Natural killer cell treated with Interleukin-12 subunit alpha and Interleukin-12 subunit beta and Interleukin-15 and Interleukin-18, amount 100 ng/mL, for 72 hours (primary cell): ENCODE results near the gene P4HA3. TPM values are rescaled to one million over a fixed set of nuclear protein-coding genes. Genes with fewer than 3 reads are reported as not detected.
A peak's percentile ranks its signal among the peaks of the same experiment; 100 is the strongest.
"Not testable (repeated sequence)": the region's sequence is repeated elsewhere in the genome, so short reads cannot be mapped to it uniquely, and the experiment has no call there.

ENCODE experiments used
- ATAC-seq, 2 donors: fragments of 150-1000 bp; cut with Tn5 transposase in 1 of 2; sonication (Bioruptor Pico), chemical (Tn5 transposase) in 1 of 2; 2 replicates each; pipeline ENCODE4 v1.10.0; 2021
- DNase-seq: peaks from one replicate; pipeline ENCODE4 v3.0.0; 2022; ENCODE audit warnings: low spot score
- H3K27ac Mint-ChIP-seq, 2 donors: 1 replicate in 1 of 2; 2 replicates in 1 of 2; pipeline ENCODE4 v1.8.0; 2022; ENCODE audit warnings: mixed read lengths in 2 of 2, mild to moderate bottlenecking in 1 of 2, moderate library complexity in 1 of 2
- H3K27me3 Mint-ChIP-seq, 2 donors: 1 replicate in 1 of 2; 2 replicates in 1 of 2; pipeline ENCODE4 v1.8.0; 2022; ENCODE audit warnings: mixed read lengths in 2 of 2
- H3K36me3 Mint-ChIP-seq: one replicate; pipeline ENCODE4 v1.8.0; 2022; ENCODE audit warnings: mixed read lengths
- H3K4me1 Mint-ChIP-seq, 2 donors: 1 replicate in 1 of 2; 2 replicates in 1 of 2; pipeline ENCODE4 v1.8.0; 2022; ENCODE audit warnings: low read depth in 2 of 2, mixed read lengths in 2 of 2, mild to moderate bottlenecking in 1 of 2
- H3K4me3 Mint-ChIP-seq: one replicate; pipeline ENCODE4 v1.8.0; 2022; ENCODE audit warnings: mixed read lengths
- H3K9me3 Mint-ChIP-seq: 2 replicates; pipeline ENCODE4 v1.8.0; 2022; ENCODE audit warnings: mixed read lengths
- total RNA-seq, 2 donors: library from RNA; stranded (reverse); gene quantifications; one replicate each; pipeline ENCODE4 v1.2.3, GENCODE V29; 2022

The P4HA3 gene
- total RNA-seq, result not detected

DNA sequence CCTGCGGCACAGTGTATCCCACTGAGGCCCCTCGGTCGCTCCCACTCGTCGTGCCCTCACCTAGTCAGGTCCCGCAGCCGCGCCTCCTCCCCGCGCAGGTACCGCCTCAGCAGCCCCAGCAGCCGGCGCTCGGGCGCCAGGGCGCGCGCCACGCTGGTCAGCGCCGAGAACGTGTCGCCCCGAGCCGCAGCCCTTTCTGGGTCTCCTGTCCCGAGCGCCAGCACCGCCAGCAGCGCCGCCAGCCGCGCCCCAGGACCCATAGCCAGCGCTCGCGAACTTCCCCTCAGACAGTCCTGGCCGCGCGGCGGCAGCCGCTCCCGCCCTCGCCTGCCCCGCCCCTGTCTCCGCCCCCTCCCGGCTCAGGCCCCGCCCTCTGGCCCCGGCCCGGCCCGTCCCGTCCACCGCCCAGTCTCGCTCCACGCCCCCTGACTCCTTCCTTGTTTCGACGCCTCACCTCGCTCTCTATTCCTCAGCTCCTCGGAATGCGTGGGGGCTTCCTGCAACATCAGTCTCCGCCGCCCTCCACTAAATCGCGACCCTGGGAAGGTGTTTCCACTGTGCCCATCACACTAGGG lies at the start of gene P4HA3:
TSS of gene P4HA3 (minus strand) at position 289 of the 575 bp plus-strand sequence. CDS start at position 260, 29 bp downstream.
- peak; percentile 62 for DNase-seq
- H3K4me1 Mint-ChIP-seq, result peaks cover 9 to 16% of the 10 kb centered on the region in 2 donors
- H3K9me3 Mint-ChIP-seq, result no peaks in the 10 kb centered on the region
- H3K27me3 Mint-ChIP-seq, result peaks cover 34 to 57% of the 10 kb centered on the region in 2 donors
- peak within 1 kb of the TSS; percentile 51 for H3K4me3 Mint-ChIP-seq
- H3K27ac Mint-ChIP-seq, result no peak within 1 kb of the TSS
- peaks cover 2% of the 10 kb centered on the region for H3K36me3 Mint-ChIP-seq
- peak; percentile 91 to 94 for ATAC-seq

DNA sequence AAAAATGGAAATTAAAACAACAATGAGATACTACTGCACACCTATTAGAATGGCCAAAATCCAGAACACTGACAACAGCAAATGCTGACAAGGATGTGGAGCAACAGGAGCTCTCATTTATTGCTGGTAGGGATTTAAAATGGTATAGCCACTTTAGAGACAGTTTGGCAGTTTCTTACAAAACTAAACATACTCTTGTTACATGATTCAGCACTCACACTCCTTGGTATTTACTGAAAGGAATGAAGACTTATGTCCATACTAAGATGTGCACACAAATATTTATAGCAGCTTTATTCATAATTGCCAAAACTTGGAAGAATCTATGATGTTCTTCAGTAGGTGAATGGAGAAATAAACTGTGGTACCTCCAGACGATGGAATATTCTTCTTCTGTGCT lies 46.0 kb upstream of the P4HA3 start:
- Mint-ChIP-seq H3K27ac (no peak overlapping the region), H3K9me3 (no peaks in the 10 kb centered on the region), H3K36me3 (peaks cover 12% of the 10 kb centered on the region), H3K4me1 (peaks cover 6% of the 10 kb centered on the region in 2 donors), H3K27me3 (no peaks in the 10 kb centered on the region), H3K4me3 (no peak overlapping the region)
- DNase-seq, result no peak
- ATAC-seq, result no peak

DNA sequence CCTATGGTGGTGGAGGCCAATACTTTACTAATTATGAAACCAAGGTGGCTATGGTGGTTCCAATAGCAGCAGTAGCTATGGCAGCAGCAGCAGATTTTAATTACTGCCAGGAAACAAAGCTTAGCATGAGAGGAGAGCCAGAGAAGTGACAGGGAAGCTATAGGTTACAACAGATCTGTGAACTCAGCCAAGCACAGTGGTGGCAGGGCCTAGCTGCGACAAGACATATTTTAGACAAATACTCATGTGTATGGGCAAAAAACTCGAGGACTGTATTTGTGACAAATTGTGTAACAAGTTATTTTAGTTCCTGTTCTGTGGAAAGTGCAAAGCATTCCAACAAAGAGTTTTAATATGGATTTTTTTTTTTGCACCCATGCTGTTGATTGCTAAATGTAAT lies 44.2 kb upstream of the P4HA3 start:
- H3K27me3 Mint-ChIP-seq, result no peaks in the 10 kb centered on the region
- peaks cover 6% of the 10 kb centered on the region in 2 donors for H3K4me1 Mint-ChIP-seq
- no peak overlapping the region for H3K27ac Mint-ChIP-seq
- H3K4me3 Mint-ChIP-seq, result no peak overlapping the region
- DNase-seq (no peak), ATAC-seq (no peak)
- H3K9me3 Mint-ChIP-seq, result no peaks in the 10 kb centered on the region
- H3K36me3 Mint-ChIP-seq, result peaks cover 7% of the 10 kb centered on the region

DNA sequence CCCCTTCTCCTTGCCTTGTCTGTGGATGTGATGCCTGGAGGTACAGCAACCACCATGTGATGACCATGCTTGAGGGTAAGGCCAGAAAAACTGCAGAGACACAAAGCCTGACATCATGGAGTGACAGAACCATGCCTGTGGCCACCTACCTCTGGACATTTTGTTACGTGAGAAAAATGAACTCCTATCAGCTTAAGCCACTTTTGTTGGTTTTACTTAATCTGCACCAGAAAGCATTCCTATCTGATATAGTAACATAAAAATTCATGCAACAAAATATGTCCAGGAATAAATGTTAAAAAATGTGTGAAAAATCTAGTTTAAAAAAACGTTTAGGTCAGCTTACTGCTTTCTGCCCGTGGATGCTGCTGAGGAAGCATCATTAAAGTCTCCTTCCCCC lies 42.6 kb upstream of the P4HA3 start:
- no peaks in the 10 kb centered on the region for H3K9me3 Mint-ChIP-seq
- ATAC-seq (no peak), DNase-seq (no peak)
- peaks cover 7% of the 10 kb centered on the region for H3K36me3 Mint-ChIP-seq
- H3K4me1 Mint-ChIP-seq, result peaks cover 6% of the 10 kb centered on the region in 2 donors
- H3K4me3 Mint-ChIP-seq, result no peak overlapping the region
- no peak overlapping the region for H3K27ac Mint-ChIP-seq
- H3K27me3 Mint-ChIP-seq, result no peaks in the 10 kb centered on the region

DNA sequence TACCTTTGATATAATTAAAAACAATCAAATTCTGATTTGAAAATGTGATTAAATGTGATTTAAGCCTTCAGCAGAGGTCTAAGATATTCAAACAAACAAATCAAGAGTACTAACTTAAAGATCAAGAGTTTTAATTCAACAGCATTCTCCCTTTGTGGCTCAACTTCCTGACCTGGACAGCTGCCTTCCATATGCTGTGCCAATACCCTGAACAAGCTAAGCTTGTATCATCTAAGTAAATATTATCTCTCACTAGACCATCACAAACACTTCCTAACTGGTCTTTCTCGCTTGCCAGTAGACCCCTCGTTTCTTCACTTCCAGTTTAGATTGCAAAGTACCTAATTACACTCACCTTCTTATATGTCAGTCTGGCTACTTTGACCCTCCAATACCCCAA lies 35.9 kb upstream of the P4HA3 start:
- Mint-ChIP-seq H3K4me1 (no peaks in the 10 kb centered on the region), H3K27ac (no peak overlapping the region), H3K36me3 (no peaks in the 10 kb centered on the region), H3K4me3 (no peak overlapping the region), H3K27me3 (no peaks in the 10 kb centered on the region), H3K9me3 (no peaks in the 10 kb centered on the region)
- ATAC-seq (no peak), DNase-seq (no peak)

DNA sequence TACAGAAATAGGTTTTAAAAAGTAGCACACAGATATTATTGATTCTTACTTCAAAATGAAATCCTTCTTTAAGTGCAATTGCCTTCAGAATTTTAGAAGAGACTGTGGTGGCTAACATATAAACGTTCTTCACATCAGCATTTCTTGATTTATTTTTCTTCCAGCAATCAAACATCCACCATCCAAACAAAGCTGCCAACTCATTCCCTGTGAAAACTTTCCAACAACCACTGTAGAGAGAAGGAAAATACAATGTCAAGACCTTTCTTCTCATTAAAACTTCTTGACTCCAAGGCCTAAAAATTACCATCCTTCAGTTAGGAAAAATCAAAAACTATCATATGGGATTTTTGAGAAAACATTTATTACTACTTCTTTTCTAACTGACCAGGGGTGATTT lies 34.0 kb upstream of the P4HA3 start:
- DNase-seq, result no peak
- no peaks in the 10 kb centered on the region for H3K36me3 Mint-ChIP-seq
- no peak overlapping the region for H3K27ac Mint-ChIP-seq
- no peaks in the 10 kb centered on the region for H3K4me1 Mint-ChIP-seq
- H3K4me3 Mint-ChIP-seq, result no peak overlapping the region
- H3K9me3 Mint-ChIP-seq, result no peaks in the 10 kb centered on the region
- H3K27me3 Mint-ChIP-seq, result no peaks in the 10 kb centered on the region
- ATAC-seq, result no peak

DNA sequence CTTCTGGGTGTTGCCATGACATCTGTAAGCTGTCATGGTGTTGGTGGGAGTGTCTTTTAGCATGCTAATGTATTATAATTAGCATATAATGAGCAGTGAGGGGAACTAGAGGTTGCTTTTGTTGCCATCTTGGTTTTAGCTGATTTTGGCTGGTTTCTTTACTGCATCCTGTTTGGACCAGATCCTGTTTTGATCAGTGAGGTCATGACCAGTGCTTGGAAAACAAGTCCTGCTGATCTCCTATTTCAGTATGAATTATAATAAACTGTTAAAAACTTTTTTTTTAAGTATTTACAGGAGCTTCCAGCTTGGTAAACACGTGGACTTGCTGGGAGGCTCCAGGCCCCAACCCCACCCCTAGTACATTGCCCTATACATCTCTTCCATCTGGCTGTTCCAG lies 30.5 kb upstream of the P4HA3 start:
- Mint-ChIP-seq H3K4me1 (no peaks in the 10 kb centered on the region), H3K27ac (no peak overlapping the region), H3K27me3 (no peaks in the 10 kb centered on the region), H3K36me3 (no peaks in the 10 kb centered on the region), H3K9me3 (no peaks in the 10 kb centered on the region), H3K4me3 (no peak overlapping the region)
- ATAC-seq, result no peak
- no peak for DNase-seq

DNA sequence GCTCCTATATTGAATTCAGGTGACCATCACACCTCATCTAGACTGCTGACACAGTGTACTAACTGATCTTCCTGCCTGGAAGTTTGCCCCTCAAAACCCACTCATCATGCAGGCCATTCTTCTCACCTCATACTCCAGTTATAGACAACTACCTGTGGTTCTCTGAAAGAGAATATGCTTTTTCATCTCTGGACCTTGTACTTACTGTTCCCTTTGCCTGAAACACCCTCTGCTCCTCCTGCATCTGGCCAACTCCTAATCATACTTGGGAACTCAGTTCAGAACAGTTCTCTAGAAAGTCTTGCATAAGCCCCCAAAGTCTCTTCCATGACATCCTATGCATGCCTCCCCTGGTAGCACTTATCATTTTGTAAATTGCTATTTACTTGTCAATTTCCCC lies 28.2 kb upstream of the P4HA3 start:
- H3K36me3 Mint-ChIP-seq, result no peaks in the 10 kb centered on the region
- no peak overlapping the region for H3K4me3 Mint-ChIP-seq
- no peak for DNase-seq
- H3K27ac Mint-ChIP-seq, result no peak overlapping the region
- no peak for ATAC-seq
- H3K4me1 Mint-ChIP-seq, result no peaks in the 10 kb centered on the region
- no peaks in the 10 kb centered on the region for H3K27me3 Mint-ChIP-seq
- no peaks in the 10 kb centered on the region for H3K9me3 Mint-ChIP-seq

DNA sequence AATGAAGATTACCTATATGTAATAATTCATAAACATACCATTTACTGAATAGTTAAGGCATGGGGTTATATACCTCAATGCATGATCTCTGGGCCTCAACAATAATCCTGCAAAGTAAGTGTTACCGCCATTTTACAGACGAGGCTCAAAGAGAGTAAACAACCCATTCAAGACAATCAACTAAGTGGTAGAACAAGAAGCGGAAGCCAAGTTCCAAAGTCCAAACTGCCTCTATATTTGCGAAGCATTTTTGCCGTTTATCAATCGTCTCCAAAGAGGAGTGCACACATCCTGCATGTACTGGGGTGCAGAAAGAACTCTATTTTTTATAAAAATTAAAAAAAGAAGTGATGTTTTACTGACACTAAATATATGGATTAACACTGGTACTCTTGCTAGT lies 27.5 kb upstream of the P4HA3 start:
- H3K4me3 Mint-ChIP-seq, result no peak overlapping the region
- DNase-seq, result no peak
- no peaks in the 10 kb centered on the region for H3K4me1 Mint-ChIP-seq
- no peak for ATAC-seq
- no peaks in the 10 kb centered on the region for H3K36me3 Mint-ChIP-seq
- H3K27me3 Mint-ChIP-seq, result no peaks in the 10 kb centered on the region
- no peak overlapping the region for H3K27ac Mint-ChIP-seq
- H3K9me3 Mint-ChIP-seq, result no peaks in the 10 kb centered on the region

DNA sequence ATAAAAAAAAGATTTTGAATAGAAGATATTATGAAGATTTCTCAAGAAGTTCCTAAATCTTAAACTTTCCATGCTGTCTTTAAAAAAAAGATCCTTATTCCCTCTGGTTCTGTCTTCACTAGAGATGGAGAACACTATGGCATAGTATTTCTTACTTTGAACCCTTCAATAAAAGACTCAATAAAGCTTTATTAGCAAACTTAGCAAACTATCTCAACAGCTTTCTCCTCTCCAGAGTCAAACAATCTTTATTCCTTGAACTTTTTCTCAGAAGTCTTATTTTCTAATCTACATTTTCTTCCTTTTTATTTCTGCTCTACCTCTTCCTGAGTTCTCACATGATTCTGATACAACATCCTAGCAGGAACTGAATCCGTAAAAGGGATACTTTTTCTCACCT lies 21.8 kb upstream of the P4HA3 start:
- no peak for DNase-seq
- H3K9me3 Mint-ChIP-seq, result no peaks in the 10 kb centered on the region
- no peak for ATAC-seq
- H3K36me3 Mint-ChIP-seq, result no peaks in the 10 kb centered on the region
- H3K27me3 Mint-ChIP-seq, result no peaks in the 10 kb centered on the region
- H3K4me3 Mint-ChIP-seq, result no peak overlapping the region
- H3K27ac Mint-ChIP-seq, result no peak overlapping the region
- no peaks in the 10 kb centered on the region for H3K4me1 Mint-ChIP-seq

DNA sequence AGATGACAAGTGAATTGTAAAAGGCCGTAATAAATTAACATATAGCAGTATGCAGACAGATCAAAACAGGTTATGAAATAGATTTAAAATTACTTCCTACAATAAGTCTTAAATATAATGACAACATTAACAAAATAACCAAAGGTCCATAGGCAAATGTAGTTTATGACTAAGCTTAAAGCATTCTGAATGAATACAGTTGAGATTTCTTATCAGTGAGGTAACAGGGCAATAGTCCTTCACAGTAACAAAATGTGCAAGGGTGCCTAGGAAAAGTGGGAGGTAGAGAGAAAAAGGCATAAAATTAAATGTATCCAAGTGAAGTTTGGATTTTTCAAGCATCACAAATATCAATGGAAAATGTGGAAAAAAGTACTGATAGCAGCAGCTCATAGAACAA lies 20.9 kb upstream of the P4HA3 start:
- Mint-ChIP-seq H3K27me3 (no peaks in the 10 kb centered on the region), H3K27ac (no peak overlapping the region), H3K9me3 (no peaks in the 10 kb centered on the region), H3K4me1 (no peaks in the 10 kb centered on the region), H3K4me3 (no peak overlapping the region), H3K36me3 (no peaks in the 10 kb centered on the region)
- DNase-seq (no peak), ATAC-seq (no peak)

DNA sequence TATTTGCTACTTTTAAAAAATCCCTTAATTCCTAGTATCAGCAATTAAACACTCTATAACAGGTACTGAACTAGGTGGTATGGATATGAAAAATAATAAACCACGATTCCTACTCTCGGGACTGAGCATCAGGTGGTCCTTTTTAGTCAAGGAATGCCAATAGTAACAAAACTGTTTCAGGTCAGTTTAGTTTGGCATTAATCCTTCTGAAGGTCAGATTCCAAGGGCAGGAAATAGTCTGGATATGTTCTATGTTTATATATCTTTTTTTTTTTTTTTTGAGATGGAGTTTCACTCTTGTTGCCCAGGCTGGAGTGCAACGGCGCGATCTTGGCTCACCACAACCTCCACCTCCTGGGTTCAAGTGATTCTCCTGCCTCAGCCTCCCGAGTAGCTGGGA lies 19.6 kb upstream of the P4HA3 start:
- H3K36me3 Mint-ChIP-seq, H3K27me3 Mint-ChIP-seq, ATAC-seq, H3K9me3 Mint-ChIP-seq, H3K27ac Mint-ChIP-seq, DNase-seq, H3K4me3 Mint-ChIP-seq, H3K4me1 Mint-ChIP-seq: not testable (repeated sequence)

DNA sequence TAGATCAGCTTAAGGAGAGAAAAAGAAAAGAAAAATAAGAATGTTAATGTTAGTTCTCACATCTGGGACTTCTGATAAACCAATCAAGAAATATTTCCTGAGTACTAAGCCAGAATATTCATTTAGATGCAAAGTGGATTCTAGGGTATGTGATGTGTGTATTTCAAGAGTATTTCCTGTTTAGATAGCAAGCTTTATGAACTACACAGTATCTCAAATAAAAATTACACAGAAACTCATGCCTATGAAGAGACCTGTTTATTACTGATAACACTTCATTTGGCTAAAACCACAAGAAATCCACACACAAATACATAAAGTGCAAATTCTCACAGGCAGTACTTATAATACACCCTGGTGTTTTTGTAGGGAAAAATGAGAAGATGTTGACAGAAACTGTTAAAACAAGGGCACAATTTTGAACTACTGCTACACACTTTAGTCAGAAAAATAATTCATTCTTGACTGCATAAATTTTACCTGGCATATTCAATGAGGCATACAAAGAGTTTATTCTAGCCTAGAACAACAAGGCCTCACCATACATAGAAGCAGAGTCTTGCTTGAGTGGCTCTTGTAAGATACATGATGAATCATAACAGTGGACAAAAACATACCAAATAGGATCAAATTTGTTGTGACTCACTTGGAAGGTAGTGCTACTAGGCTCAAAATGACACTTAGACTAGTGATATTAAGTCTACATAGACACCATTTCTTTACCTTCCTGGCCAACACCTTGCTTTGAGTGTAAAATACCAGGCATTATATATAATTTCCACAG lies 18.8 kb upstream of the P4HA3 start:
- Mint-ChIP-seq H3K27me3 (peaks cover 0 to 3% of the 10 kb centered on the region in 2 donors), H3K9me3 (no peaks in the 10 kb centered on the region), H3K36me3 (no peaks in the 10 kb centered on the region), H3K4me3 (no peak overlapping the region), H3K4me1 (no peaks in the 10 kb centered on the region), H3K27ac (no peak overlapping the region)
- DNase-seq (no peak), ATAC-seq (no peak)

DNA sequence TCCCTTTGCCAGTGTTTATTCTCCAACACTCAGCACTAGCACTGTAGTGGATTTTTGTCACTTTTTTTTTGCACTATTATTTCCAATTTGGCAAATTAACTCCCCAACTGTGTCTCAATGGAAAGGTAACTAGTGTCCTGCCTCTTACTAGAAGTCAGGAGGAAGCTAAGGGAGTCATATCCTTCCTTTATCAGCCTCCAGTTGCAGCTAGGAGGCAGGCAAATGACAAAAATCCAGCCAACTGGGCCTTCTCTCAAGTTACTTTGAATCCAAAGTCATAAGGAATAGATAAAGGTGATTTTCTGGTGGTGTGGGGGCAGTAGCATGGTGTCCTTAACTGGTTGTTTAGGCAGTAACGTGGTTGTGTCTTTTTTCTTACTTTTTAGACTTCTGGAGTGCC lies 15.6 kb upstream of the P4HA3 start:
- H3K4me1 Mint-ChIP-seq, result no peaks in the 10 kb centered on the region

DNA sequence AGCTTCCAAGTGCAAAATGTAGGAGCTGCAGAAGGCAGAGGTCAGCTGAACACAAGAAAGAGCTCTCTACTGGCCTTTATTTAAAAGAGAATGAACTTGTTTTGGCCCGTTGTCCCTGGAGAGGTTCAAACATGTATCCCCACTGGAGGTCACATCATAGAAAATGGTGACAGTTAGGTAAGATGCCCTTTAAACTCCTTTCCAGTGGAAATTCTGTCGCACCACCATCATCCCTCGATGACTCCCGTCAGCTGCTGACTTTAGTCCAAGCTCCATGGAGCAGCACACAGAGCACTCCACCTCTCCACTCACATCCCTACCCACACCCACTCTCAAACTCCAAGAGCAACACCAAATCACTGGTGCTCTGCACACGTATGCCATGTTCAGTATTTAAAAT lies 15.2 kb upstream of the P4HA3 start:
- no peaks in the 10 kb centered on the region for H3K4me1 Mint-ChIP-seq
- no peak for DNase-seq
- no peaks in the 10 kb centered on the region for H3K36me3 Mint-ChIP-seq
- H3K9me3 Mint-ChIP-seq, result no peaks in the 10 kb centered on the region
- ATAC-seq, result no peak
- H3K27me3 Mint-ChIP-seq, result peaks cover 8 to 27% of the 10 kb centered on the region in 2 donors
- H3K27ac Mint-ChIP-seq, result no peak overlapping the region
- no peak overlapping the region for H3K4me3 Mint-ChIP-seq

More for the DNA sequence above, 15.6 kb upstream of the P4HA3 start:
- H3K36me3 Mint-ChIP-seq, result no peaks in the 10 kb centered on the region
- peaks cover 4 to 23% of the 10 kb centered on the region in 2 donors for H3K27me3 Mint-ChIP-seq
- no peak for DNase-seq
- H3K27ac Mint-ChIP-seq, result no peak overlapping the region
- no peak for ATAC-seq
- H3K4me3 Mint-ChIP-seq, result no peak overlapping the region
- H3K9me3 Mint-ChIP-seq, result no peaks in the 10 kb centered on the region
